NT2/D1 (cell line): Measurements from ENCODE around the gene AHI1.

Source experiments
- SUZ12 ChIP-seq: IDR thresholded peaks from 2 replicates; pipeline ENCODE4 v1.6.1; 2011; ENCODE audit not compliant: insufficient read length, insufficient read depth; ENCODE audit errors: extremely low read depth
- YY1 ChIP-seq: IDR thresholded peaks from 2 replicates; pipeline ENCODE4 v1.6.1; 2011; ENCODE audit not compliant: insufficient read length, insufficient read depth
- ZNF274 ChIP-seq: IDR thresholded peaks from 2 replicates; pipeline ENCODE4 v1.6.1; 2011; ENCODE audit warnings: mild to moderate bottlenecking, low read depth, low read length

- TF ChIP-seq YY1 (no peak), ZNF274 (no peak), SUZ12 (no peak)
Observed at GRCh38 chr6:135498185-135498841, 773 bp upstream of the AHI1 start.
